HG03103 (cell line): ENCODE measurements around the gene BRCC3.
"Not testable (repeated sequence)": the region's sequence is repeated elsewhere in the genome, so short reads cannot be mapped to it uniquely, and the experiment has no call there.

Experiments used
- ATAC-seq: cut with Tn5 transposase; IDR thresholded peaks from one replicate; pipeline ENCODE4 v1.9.1; 2021; ENCODE audit warnings: low read depth; ENCODE audit not compliant: unreplicated experiment

Gene BRCC3

DNA sequence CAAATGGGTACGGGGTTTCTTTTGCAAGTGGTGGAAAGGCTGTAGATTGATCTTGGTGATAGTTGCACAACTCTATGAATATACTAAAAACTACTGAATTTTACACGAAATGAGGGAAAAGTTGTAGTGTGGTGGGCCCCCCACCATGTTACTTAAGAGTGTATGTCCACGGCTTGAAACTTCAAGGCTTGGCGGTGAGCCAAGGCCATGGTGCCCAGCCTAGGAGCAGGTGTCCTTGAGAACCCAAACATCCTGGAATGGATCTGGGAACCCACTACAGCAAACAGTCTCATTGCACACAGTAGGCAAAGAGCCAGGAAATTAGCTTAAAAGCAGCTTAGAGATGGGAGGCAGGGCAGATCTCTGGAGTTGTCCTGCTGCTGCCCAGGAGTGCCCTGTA, 62.9 kb downstream of the BRCC3 start:
- ATAC-seq = no peak

DNA sequence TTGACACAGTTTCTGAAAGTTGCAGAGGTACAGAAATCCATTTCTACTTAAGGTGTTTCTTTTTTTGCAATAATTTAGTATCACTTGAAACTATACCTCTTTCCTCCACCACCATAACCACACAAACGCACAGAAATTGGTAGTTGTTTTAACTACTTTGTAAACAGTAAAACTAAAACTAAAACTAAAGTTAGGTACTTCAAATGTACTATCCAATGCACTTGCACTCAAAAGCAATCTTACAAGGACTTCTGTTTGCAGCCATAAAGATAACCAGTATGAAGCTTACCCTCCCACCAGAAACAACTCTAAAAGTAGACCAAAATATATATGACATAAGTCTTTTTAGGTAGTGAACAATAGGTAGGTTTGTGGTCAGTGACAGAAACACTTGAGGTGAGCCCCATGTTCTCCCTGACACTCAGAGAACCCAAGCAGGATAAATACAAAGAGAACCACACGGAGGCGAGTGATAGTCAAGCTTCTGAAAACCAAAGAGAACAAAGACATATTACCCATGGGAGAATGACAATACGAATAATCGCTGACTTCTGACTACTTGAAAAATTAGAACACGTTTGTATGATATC, 72.7 kb downstream of the BRCC3 start:
- ATAC-seq = no peak

DNA sequence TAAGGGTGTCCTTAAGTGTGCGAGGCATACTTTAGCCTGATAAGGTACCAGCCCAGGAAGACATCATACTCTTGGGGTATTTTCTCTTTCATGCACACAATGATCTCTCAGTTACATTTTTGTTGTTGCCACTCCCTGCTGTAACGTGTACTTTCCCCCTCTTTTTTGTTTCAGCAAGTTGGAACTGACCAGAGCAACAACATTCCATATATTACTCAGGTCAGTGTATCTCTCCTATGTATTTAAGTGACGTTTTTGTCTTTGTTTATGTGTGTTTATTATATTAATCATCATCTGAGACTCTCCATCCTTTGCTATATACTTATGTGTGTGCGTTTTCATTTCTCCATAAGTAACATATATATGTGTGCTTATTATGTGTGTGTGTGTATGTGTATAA, 73.6 kb downstream of the BRCC3 start:
- no peak for ATAC-seq

DNA sequence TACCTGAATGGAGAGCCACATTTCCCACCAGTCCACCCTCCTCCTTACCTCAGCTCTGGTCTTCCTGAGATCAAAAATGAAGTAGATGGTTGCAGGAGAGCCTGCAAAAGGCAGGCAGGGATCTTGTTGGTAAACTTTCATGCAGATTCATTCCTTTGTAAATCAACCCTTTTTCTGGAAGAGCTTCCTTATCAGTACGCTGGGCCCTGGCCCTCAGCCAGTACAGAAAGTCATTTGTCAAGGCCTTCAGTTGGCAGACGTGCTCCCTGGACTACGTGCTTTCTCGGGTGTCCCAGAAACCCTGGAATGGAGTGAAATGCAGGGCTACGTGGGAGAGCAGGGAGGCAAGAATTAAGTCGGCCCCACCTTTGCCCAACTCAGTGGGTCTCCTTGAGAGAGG, 76.3 kb downstream of the BRCC3 start:
- ATAC-seq = not testable (repeated sequence)

DNA sequence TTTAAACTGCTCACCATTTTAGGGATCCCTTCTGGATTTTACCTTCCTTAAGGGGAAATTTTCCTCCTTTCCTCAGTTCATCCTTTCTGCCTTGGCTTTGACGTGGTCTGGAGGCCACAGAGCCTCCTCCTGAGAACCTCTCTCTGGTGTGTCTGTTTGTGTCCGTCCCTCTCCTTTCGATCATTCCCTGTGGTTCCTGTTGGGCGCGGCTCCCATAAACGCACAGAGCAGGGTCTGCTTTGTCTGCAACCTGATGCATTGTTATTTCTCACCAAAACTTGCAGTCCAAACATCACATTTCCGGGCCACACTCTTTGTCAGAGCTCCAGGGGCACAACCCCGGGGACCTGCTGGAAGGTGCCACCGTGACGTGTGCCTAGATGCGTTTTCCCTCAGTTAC, 76.9 kb downstream of the BRCC3 start:
- ATAC-seq = not testable (repeated sequence)

DNA sequence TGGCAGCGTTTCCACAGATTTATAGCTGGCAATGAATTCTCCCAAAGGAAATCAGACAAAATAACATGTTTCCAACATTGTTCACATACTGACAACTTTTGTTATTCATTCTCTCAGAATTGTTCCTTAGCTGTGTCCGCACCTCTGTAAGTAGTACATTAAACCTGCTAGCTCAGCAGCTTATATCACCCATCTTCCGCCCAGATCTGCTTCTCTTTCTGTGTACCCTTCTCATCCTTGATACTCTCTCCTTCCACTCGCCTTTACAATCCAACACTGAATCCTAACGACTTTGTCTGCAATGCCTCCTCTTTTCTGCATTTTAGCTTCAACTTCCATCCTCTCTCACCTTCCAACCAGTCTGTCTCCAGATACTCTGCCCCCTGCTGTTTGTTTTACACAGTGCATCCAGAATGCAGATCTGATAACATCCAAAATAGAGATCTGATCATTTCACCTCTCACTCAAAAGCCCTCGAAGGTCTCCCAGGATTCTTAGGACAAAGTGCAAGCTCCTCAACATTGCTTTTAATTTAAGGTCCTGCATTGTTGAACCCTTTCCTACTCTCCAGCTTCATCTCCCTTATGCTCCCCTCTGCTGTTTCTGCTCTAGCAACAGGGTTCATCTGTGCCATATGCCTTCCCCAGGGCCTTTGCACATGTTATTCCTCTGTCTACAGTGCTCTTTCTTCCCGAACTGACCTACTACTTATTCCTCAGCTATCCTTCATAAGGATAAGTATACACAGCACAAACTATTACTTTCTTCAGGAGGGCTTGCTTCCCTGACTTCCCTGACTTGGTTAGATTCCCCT, 77.6 kb downstream of the BRCC3 start:
- no peak for ATAC-seq

DNA sequence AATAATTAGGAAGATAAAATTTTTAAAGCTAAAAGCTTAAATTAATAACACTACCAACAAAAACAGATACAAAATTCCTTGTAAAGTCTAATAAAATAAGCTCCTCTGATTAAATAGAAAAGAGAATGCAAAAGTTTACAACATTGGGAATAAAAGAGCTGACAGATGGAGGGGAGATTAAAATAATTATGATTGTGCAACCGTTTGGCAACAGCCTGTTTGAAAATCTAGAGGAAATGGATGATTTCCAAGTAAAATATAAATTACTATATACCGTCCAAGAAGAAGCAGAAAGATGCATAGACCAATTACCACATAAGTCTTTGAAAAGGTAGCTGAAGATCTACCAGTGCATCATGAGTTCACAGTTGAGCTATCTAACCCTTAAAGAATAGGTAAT, 98.6 kb downstream of the BRCC3 start:
- no peak for ATAC-seq
